NOMO-1 treated with DMSO at 0.1 percent for 48 hours (cell line): ENCODE results near the gene RUNX2.

ENCODE experiments used
- DNase-seq: peaks from one replicate; lab custom pipeline; 2025; ENCODE audit not compliant: unreplicated experiment; lab: John Stamatoyannopoulos, UW

The RUNX2 gene

GRCh38 chr6:45400021-45400420 lies 71.9 kb downstream of the RUNX2 start:
- DNase-seq: no peak

- no peak for DNase-seq
Observed at GRCh38 chr6:45411959-45412358, 83.8 kb downstream of the RUNX2 start.

- DNase-seq: no peak
Observed at GRCh38 chr6:45415315-45415714, 87.2 kb downstream of the RUNX2 start.

GRCh38 chr6:45415788-45416518 lies 87.8 kb downstream of the RUNX2 start:
- no peak for DNase-seq

- no peak for DNase-seq
Observed at GRCh38 chr6:45416700-45417099, 88.6 kb downstream of the RUNX2 start.

GRCh38 chr6:45417436-45417835 lies 89.3 kb downstream of the RUNX2 start:
- DNase-seq: peak; percentile 12

- DNase-seq: peak; percentile 75
Observed at GRCh38 chr6:45419571-45420082, 91.5 kb downstream of the RUNX2 start.

GRCh38 chr6:45420083-45420908 lies 92.2 kb downstream of the RUNX2 start:
- DNase-seq: peak; percentile 13

- DNase-seq: peak; percentile 55
Observed at GRCh38 chr6:45420909-45421708, 93.0 kb downstream of the RUNX2 start.

- DNase-seq: peak; percentile 59
Observed at GRCh38 chr6:45421709-45422502, 93.8 kb downstream of the RUNX2 start.

GRCh38 chr6:45422503-45423110 lies 94.5 kb downstream of the RUNX2 start:
- no peak for DNase-seq

GRCh38 chr6:45423111-45423823 lies 95.1 kb downstream of the RUNX2 start:
- no peak for DNase-seq

GRCh38 chr6:45423824-45424450 lies 95.8 kb downstream of the RUNX2 start:
- peak; percentile 16 for DNase-seq

GRCh38 chr6:45424451-45424861 lies 96.3 kb downstream of the RUNX2 start:
- peak; percentile 71 for DNase-seq

- DNase-seq: no peak
Observed at GRCh38 chr6:45426251-45426650, 98.1 kb downstream of the RUNX2 start.

GRCh38 chr6:45427726-45428125 lies 99.6 kb downstream of the RUNX2 start:
- peak; percentile 65 for DNase-seq

GRCh38 chr6:45428727-45429126 lies 100.6 kb downstream of the RUNX2 start:
- DNase-seq: no peak

- no peak for DNase-seq
Observed at GRCh38 chr6:45430590-45431202, 102.6 kb downstream of the RUNX2 start.
